Femur (tissue), 1 donor: ENCODE measurements around the gene TFF2.

Experiments
- DNase-seq: peaks from one replicate; pipeline ENCODE4 v3.0.0-alpha.2; 2017

TFF2 gene

GRCh38 chr21:42317826-42318746 lies 32.7 kb downstream of the TFF2 start:
- DNase-seq, result no peak

GRCh38 chr21:42317341-42317741 lies 33.5 kb downstream of the TFF2 start:
- DNase-seq, result no peak

- DNase-seq, result no peak
Observed at GRCh38 chr21:42316891-42317290, 33.9 kb downstream of the TFF2 start.

GRCh38 chr21:42315296-42315891 lies 35.4 kb downstream of the TFF2 start, which contains the start of gene TFF3:
Gene TFF3, minus strand, starts transcription at chr21:42315409. Its CDS starts 35 bp downstream, at chr21:42315374.
- DNase-seq, result peak; percentile 58

GRCh38 chr21:42314616-42315295 lies 36.0 kb downstream of the TFF2 start:
- no peak for DNase-seq

GRCh38 chr21:42313501-42313969 lies 37.3 kb downstream of the TFF2 start:
- DNase-seq, result peak; percentile 60

- DNase-seq, result no peak
Observed at GRCh38 chr21:42312626-42313104, 38.1 kb downstream of the TFF2 start.

- DNase-seq, result no peak
Observed at GRCh38 chr21:42311816-42312625, 38.8 kb downstream of the TFF2 start.

- no peak for DNase-seq
Observed at GRCh38 chr21:42311160-42311559, 39.6 kb downstream of the TFF2 start.

- DNase-seq, result no peak
Observed at GRCh38 chr21:42310411-42311001, 40.3 kb downstream of the TFF2 start.

GRCh38 chr21:42309753-42310213 lies 41.0 kb downstream of the TFF2 start:
- peak; percentile 77 for DNase-seq

GRCh38 chr21:42308914-42309752 lies 41.7 kb downstream of the TFF2 start:
- no peak for DNase-seq

GRCh38 chr21:42308161-42308913 lies 42.5 kb downstream of the TFF2 start:
- DNase-seq, result no peak

GRCh38 chr21:42307106-42307505 lies 43.7 kb downstream of the TFF2 start:
- no peak for DNase-seq

- no peak for DNase-seq
Observed at GRCh38 chr21:42306366-42307035, 44.3 kb downstream of the TFF2 start.

GRCh38 chr21:42305707-42306147 lies 45.1 kb downstream of the TFF2 start:
- DNase-seq, result no peak

- DNase-seq, result peak; percentile 16
Observed at GRCh38 chr21:42304556-42305454, 46.0 kb downstream of the TFF2 start.

- no peak for DNase-seq
Observed at GRCh38 chr21:42303443-42303842, 47.4 kb downstream of the TFF2 start.
